Activated B cell treated with CpG ODN at 0.5 μM for 24 hours (primary cell): ENCODE results near the gene CHD5. TPM values are rescaled to one million over a fixed set of nuclear protein-coding genes. Genes with fewer than 3 reads are reported as not detected.

Experiments
- ATAC-seq: fragments of 200-7000 bp; cut with Tn5 transposase; one replicate; pipeline ENCODE4 v1.10.0; 2021; ENCODE audit warnings: low read depth, mild to moderate bottlenecking, moderate library complexity
- CTCF ChIA-PET: fragments of 350-600 bp; sonication (Branson Sonifier 250); formaldehyde crosslinking; loops from one replicate; lab custom pipeline; 2021; ENCODE audit warnings: antibody characterized with exemption; lab: Charles Lee
- POLR2A ChIA-PET: fragments of 350-600 bp; sonication (Branson Sonifier 250); formaldehyde crosslinking; loops from one replicate; lab custom pipeline; 2021; ENCODE audit warnings: antibody characterized with exemption; lab: Charles Lee
- DNase-seq: peaks from one replicate; pipeline ENCODE4 v3.0.0; 2022
- H3K27ac Mint-ChIP-seq: one replicate; pipeline ENCODE4 v1.8.0; 2020; ENCODE audit warnings: mixed read lengths
- H3K27me3 Mint-ChIP-seq: one replicate; pipeline ENCODE4 v1.8.0; 2021; ENCODE audit warnings: mixed read lengths
- H3K36me3 Mint-ChIP-seq: one replicate; pipeline ENCODE4 v1.8.0; 2021; ENCODE audit warnings: low read depth, mixed read lengths
- H3K4me1 Mint-ChIP-seq: one replicate; pipeline ENCODE4 v1.8.0; 2021; ENCODE audit warnings: mixed read lengths
- H3K4me3 Mint-ChIP-seq: one replicate; pipeline ENCODE4 v1.8.0; 2020; ENCODE audit warnings: mild to moderate bottlenecking, mixed read lengths
- H3K9me3 Mint-ChIP-seq: one replicate; pipeline ENCODE4 v1.8.0; 2020; ENCODE audit warnings: mixed read lengths
- CTCF ChIP-seq: fragments of 200-600 bp; IDR thresholded peaks from one replicate; pipeline ENCODE4 v1.8.0; 2022; ENCODE audit warnings: antibody characterized with exemption, mild to moderate bottlenecking
- intact Hi-C: fragments of 100-400 bp; cut with micrococcal nuclease; formaldehyde crosslinking; loops from one replicate; pipeline ENCODE4 v1.15.1; 2024
- total RNA-seq: library from RNA; stranded (reverse); gene quantifications from 2 replicates; pipeline ENCODE4 v1.2.3, GENCODE V29; 2022

CHD5 gene
- total RNA-seq, 1 donor from 2014 or later: 0.31 TPM

GRCh38 chr1:6094246-6094645, 85.9 kb downstream of the CHD5 start:
- ChIA-PET CTCF (no interaction called here), POLR2A (no interaction called here)
- Mint-ChIP-seq H3K27ac (no peak overlapping the region), H3K36me3 (peaks cover 60% of the 10 kb centered on the region), H3K9me3 (no peaks in the 10 kb centered on the region), H3K27me3 (no peaks in the 10 kb centered on the region), H3K4me3 (no peak overlapping the region), H3K4me1 (no peaks in the 10 kb centered on the region)
- intact Hi-C loops: no loop called here
- ATAC-seq: no peak
- DNase-seq: no peak
- TF ChIP-seq CTCF: no peak

GRCh38 chr1:6093611-6094010, 86.5 kb downstream of the CHD5 start:
- H3K4me3 Mint-ChIP-seq: no peak overlapping the region
- H3K4me1 Mint-ChIP-seq: no peaks in the 10 kb centered on the region
- no peaks in the 10 kb centered on the region for H3K9me3 Mint-ChIP-seq
- ChIA-PET POLR2A (no interaction called here), CTCF (no interaction called here)
- intact Hi-C loops: no loop called here
- H3K27me3 Mint-ChIP-seq: no peaks in the 10 kb centered on the region
- peaks cover 63% of the 10 kb centered on the region for H3K36me3 Mint-ChIP-seq
- ATAC-seq (no peak), DNase-seq (no peak)
- H3K27ac Mint-ChIP-seq: no peak overlapping the region
- TF ChIP-seq CTCF: no peak

- Mint-ChIP-seq H3K9me3 (no peaks in the 10 kb centered on the region), H3K27ac (no peak overlapping the region), H3K4me1 (no peaks in the 10 kb centered on the region), H3K4me3 (no peak overlapping the region), H3K36me3 (peaks cover 57% of the 10 kb centered on the region), H3K27me3 (no peaks in the 10 kb centered on the region)
- ATAC-seq (no peak), DNase-seq (no peak)
- intact Hi-C loops: no loop called here
- ChIA-PET POLR2A (no interaction called here), CTCF (no interaction called here)
- TF ChIP-seq CTCF: no peak
Measured at GRCh38 chr1:6093071-6093470, 87.0 kb downstream of the CHD5 start.

- Mint-ChIP-seq H3K36me3 (peaks cover 51% of the 10 kb centered on the region), H3K27me3 (no peaks in the 10 kb centered on the region), H3K4me1 (no peaks in the 10 kb centered on the region), H3K9me3 (no peaks in the 10 kb centered on the region), H3K27ac (no peak overlapping the region), H3K4me3 (no peak overlapping the region)
- intact Hi-C loops: no loop called here
- no peak for DNase-seq
- CTCF ChIA-PET: no interaction called here
- no peak for ATAC-seq
- no peak for TF ChIP-seq CTCF
- POLR2A ChIA-PET: no interaction called here
Measured at GRCh38 chr1:6092211-6092610, 87.9 kb downstream of the CHD5 start.

GRCh38 chr1:6091823-6092109, 88.4 kb downstream of the CHD5 start:
- Mint-ChIP-seq H3K4me3 (no peak overlapping the region), H3K27ac (no peak overlapping the region), H3K9me3 (no peaks in the 10 kb centered on the region), H3K36me3 (peaks cover 53% of the 10 kb centered on the region), H3K4me1 (no peaks in the 10 kb centered on the region), H3K27me3 (no peaks in the 10 kb centered on the region)
- no peak for TF ChIP-seq CTCF
- POLR2A ChIA-PET: no interaction called here
- DNase-seq (no peak), ATAC-seq (no peak)
- CTCF ChIA-PET: no interaction called here
- intact Hi-C loops: no loop called here
